K562 (cell line): Measurements from ENCODE around the gene TMEM214. TPM values are rescaled to one million over a fixed set of nuclear protein-coding genes. Genes with fewer than 3 reads are reported as not detected.

Experiments used
- CREM ChIP-seq: IDR thresholded peaks from 2 replicates; pipeline ENCODE4 v1.6.1; 2014; ENCODE audit warnings: antibody characterized with exemption, low read depth
- ESRRA ChIP-seq: fragments of 450-650 bp; IDR thresholded peaks from 2 replicates; pipeline ENCODE4 v1.6.1; 2014; ENCODE audit warnings: low read depth, mild to moderate bottlenecking, moderate library complexity, borderline replicate concordance
- PHF20 ChIP-seq: fragments of 450-650 bp; IDR thresholded peaks from 2 replicates; pipeline ENCODE4 v1.6.1; 2018; ENCODE audit not compliant: partially characterized antibody
- POLR2A ChIP-seq: fragments of 450-650 bp; conservative IDR thresholded peaks from 2 replicates; pipeline ENCODE4 v1.6.1; 2016
- RBFOX2 ChIP-seq: fragments of 200-400 bp; formaldehyde crosslinking; IDR thresholded peaks from 2 replicates; pipeline ENCODE4 v1.6.1; 2017; ENCODE audit warnings: low read depth, mild to moderate bottlenecking, low read length, moderate library complexity
- SIN3B ChIP-seq: fragments of 450-650 bp; IDR thresholded peaks from 2 replicates; pipeline ENCODE4 v1.6.1; 2017; ENCODE audit warnings: low read depth, mild to moderate bottlenecking, moderate library complexity
- TAF1 ChIP-seq: IDR thresholded peaks from 2 replicates; pipeline ENCODE4 v1.6.1; 2011; ENCODE audit warnings: mild to moderate bottlenecking, low read length, moderate library complexity; ENCODE audit not compliant: insufficient read depth, control insufficient read depth, severe bottlenecking; ENCODE audit errors: extremely low read depth
- ZBTB11 ChIP-seq, 3 experiments: fragments of 200-800 bp in 1 of 3; fragments of 250-450 bp in 1 of 3; fragments of 450-650 bp in 1 of 3; sonication (Bioruptor Pico) in 1 of 3; sonication (Bioruptor generic) in 1 of 3; formaldehyde crosslinking in 1 of 3; IDR thresholded peaks; 2 replicates each; pipeline versions ENCODE4 v1.6.1 to v1.8.0; 2016 to 2022; ENCODE audit warnings: mild to moderate bottlenecking in 2 of 3, missing genetic modification characterization in 2 of 3, missing compliant biosample characterization in 1 of 3, moderate library complexity in 1 of 3
- ZFX ChIP-seq: sonication (generic); formaldehyde crosslinking; IDR thresholded peaks from 2 replicates; pipeline ENCODE4 v1.8.0; 2022; ENCODE audit warnings: mild to moderate bottlenecking, missing genetic modification reagents, moderate library complexity
- ZNF384 ChIP-seq: IDR thresholded peaks from 2 replicates; pipeline ENCODE4 v1.6.1; 2012; ENCODE audit warnings: low read depth, low read length, improper control_type of control experiment
- ZNF668 ChIP-seq: fragments of 250-450 bp; sonication (Bioruptor Pico); IDR thresholded peaks from 2 replicates; pipeline ENCODE4 v1.8.0; 2022; ENCODE audit warnings: mild to moderate bottlenecking, inconsistent platforms
- polyA plus RNA-seq, 8 experiments: library from polyadenylated mRNA; depleted of rRNA in 4 of 8; stranded (reverse) in 5 of 8; unstranded in 3 of 8; fragments of >200 nt; fragmentation: Nextera tagmentation in 2 of 8; fragmentation: Illumina TruSeq in 1 of 8; extraction: Ambion mirVana in 2 of 8; extraction: Trizol in 1 of 8; gene quantifications; 2 replicates each; pipeline versions ENCODE4 v1.2.1 to v1.2.3, GENCODE V29; 2011 to 2014; ENCODE audit warnings: inconsistent platforms in 1 of 8, missing spikeins in 1 of 8
- total RNA-seq, 7 experiments: library from RNA; depleted of rRNA in 6 of 7; stranded (reverse); fragments of >200 nt in 6 of 7; fragmentation: Illumina TruSeq in 2 of 7; extraction: Trizol in 2 of 7; gene quantifications; 2 replicates each; pipeline versions ENCODE4 v1.2.1 to v1.2.3, GENCODE V29; 2011 to 2021; ENCODE audit warnings: low replicate concordance in 1 of 7
- TF ChIP-seq, protein P1 (sequence below), 2 experiments: fragments of 200-800 bp in 1 of 2; sonication (Bioruptor generic) in 1 of 2; sonication (generic) in 1 of 2; formaldehyde crosslinking in 1 of 2; IDR thresholded peaks in 1 of 2; conservative IDR thresholded peaks in 1 of 2; 2 replicates each; pipeline versions ENCODE4 v1.5.0 to v1.6.1; 2016 to 2020; ENCODE audit warnings: missing compliant biosample characterization in 1 of 2, missing genetic modification characterization in 1 of 2, missing genetic modification reagents in 1 of 2
- TF ChIP-seq, protein P2 (sequence below), 2 experiments: fragments of 450-650 bp; IDR thresholded peaks; 2 replicates each; pipeline ENCODE4 v1.6.1; 2016; ENCODE audit warnings: mild to moderate bottlenecking in 2 of 2, borderline replicate concordance in 1 of 2, low read depth in 1 of 2, moderate library complexity in 1 of 2

Gene TMEM214
- total and polyA plus RNA-seq, 9 of the 15 experiments (the other 6 are each of a cell fraction or from before 2014, with no cell fraction given): 11.4 to 81.4 (median 44.1) TPM

GRCh38 chr2:27071277-27071989, 38.7 kb downstream of the TMEM214 start, which contains the start of gene OST4 (continued):
- TF ChIP-seq, protein P1, sequence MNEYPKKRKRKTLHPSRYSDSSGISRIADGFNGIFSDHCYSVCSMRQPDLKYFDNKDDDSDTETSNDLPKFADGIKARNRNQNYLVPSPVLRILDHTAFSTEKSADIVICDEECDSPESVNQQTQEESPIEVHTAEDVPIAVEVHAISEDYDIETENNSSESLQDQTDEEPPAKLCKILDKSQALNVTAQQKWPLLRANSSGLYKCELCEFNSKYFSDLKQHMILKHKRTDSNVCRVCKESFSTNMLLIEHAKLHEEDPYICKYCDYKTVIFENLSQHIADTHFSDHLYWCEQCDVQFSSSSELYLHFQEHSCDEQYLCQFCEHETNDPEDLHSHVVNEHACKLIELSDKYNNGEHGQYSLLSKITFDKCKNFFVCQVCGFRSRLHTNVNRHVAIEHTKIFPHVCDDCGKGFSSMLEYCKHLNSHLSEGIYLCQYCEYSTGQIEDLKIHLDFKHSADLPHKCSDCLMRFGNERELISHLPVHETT (CRISPR knock-in tag; conservative IDR thresholded peaks at IDR 0.05 in 1 of 2, IDR thresholded peaks at IDR 0.05 in 1 of 2): peak in 1 of 2 experiments; percentile 79; a peak in 2 of 4 replicates
- TF ChIP-seq SIN3B (peak; percentile 81), ZBTB11 (CRISPR knock-in tag; IDR thresholded peaks at IDR 0.05) (peak in 1 of 3 experiments; percentile 87; a peak in 2 of 6 replicates), POLR2A (peak; percentile 89), TAF1 (peak; percentile 82), CREM (peak; percentile 85), PHF20 (peak; percentile 59), ZFX (CRISPR knock-in tag) (peak; percentile 61), RBFOX2 (peak; percentile 96), ESRRA (peak; percentile 79; the same call in 1 of the 2 replicates), ZNF384 (no peak), ZNF668 (CRISPR knock-in tag) (no peak)
- TF ChIP-seq, protein P2, sequence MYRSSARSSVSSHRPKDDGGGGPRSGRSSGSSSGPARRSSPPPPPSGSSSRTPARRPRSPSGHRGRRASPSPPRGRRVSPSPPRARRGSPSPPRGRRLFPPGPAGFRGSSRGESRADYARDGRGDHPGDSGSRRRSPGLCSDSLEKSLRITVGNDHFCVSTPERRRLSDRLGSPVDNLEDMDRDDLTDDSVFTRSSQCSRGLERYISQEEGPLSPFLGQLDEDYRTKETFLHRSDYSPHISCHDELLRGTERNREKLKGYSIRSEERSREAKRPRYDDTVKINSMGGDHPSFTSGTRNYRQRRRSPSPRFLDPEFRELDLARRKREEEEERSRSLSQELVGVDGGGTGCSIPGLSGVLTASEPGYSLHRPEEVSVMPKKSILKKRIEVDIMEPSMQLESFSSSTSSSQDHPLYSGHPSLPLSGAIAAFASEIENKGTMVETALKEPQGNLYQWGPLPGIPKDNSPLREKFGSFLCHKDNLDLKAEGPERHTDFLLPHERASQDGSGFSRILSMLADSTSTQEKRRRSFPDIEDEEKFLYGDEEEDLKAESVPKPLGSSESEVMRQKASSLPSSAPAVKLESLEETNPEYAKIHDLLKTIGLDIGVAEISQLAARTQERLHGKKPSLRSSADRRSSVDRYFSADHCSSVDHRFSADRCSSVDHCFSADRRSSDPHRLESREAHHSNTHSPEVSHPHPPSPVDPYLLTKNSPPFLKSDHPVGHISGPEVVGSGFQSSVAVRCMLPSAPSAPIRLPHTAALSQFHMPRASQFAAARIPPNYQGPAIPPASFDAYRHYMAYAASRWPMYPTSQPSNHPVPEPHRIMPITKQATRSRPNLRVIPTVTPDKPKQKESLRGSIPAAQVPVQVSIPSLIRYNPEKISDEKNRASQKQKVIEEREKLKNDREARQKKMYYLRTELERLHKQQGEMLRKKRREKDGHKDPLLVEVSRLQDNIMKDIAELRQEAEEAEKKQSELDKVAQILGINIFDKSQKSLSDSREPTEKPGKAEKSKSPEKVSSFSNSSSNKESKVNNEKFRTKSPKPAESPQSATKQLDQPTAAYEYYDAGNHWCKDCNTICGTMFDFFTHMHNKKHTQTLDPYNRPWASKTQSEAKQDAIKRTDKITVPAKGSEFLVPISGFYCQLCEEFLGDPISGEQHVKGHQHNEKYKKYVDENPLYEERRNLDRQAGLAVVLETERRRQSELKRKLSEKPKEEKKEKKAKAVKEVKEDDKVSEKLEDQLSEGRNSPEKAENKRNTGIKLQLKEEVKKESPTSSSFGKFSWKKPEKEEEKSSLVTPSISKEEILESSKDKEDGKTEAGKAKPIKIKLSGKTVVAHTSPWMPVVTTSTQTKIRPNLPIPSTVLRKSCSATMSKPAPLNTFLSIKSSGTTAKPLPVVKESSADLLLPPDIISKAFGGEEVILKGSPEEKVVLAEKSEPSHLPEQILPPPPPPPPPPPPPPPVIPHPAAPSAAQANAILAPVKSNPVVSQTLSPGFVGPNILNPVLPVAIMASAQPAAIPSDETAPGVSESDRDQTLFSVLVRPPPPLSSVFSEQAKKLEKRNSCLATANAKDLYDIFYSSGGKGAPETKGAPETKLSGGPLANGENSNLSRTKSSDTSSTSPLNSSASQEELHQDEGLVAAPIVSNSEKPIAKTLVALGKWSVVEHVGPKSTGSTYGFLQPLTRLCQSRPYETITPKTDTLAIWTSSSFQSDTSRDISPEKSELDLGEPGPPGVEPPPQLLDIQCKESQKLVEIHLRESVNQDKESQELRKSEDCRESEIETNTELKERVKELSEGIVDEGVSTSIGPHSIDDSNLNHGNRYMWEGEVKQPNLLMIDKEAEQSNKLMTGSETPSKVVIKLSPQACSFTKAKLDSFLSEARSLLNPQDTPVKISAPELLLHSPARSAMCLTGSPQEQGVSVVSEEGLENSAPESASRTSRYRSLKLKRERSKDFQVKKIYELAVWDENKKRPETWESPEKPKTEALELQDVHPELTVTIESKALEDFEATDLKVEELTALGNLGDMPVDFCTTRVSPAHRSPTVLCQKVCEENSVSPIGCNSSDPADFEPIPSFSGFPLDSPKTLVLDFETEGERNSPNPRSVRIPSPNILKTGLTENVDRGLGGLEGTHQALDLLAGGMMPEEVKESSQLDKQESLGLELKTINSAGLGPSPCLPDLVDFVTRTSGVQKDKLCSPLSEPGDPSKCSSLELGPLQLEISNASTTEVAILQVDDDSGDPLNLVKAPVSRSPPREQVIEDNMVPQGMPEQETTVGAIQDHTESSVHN (IDR thresholded peaks at IDR 0.05; ENCODE audit: borderline replicate concordance in 1 of 2, low read depth in 1 of 2): no peak
